IMR-90 (cell line): ENCODE measurements around the gene SPECC1L. TPM values are rescaled to one million over a fixed set of nuclear protein-coding genes. Genes with fewer than 3 reads are reported as not detected.

Source experiments
- ATAC-seq: fragments of 200-7000 bp; cut with Tn5 transposase; 2 replicates; pipeline ENCODE4 v1.9.1; 2020; ENCODE audit warnings: low read depth, mild to moderate bottlenecking, moderate library complexity
- BruUV-seq: library from RNA; stranded (reverse); fragments of 400-500 nt; replicated peaks from 2 replicates; lab custom pipeline; 2021; lab: Mats Ljungman, UMichigan
- CTCF ChIA-PET: fragments of 300-600 bp; formaldehyde crosslinking; extraction: SDS; loops from one replicate; lab custom pipeline; 2021; ENCODE audit warnings: antibody characterized with exemption; lab: Yijun Ruan, JAX
- POLR2A ChIA-PET: fragments of 300-600 bp; sonication (Branson Sonifier 250); formaldehyde crosslinking; loops from one replicate; lab custom pipeline; 2022; ENCODE audit warnings: antibody characterized with exemption; ENCODE audit not compliant: unreplicated experiment; lab: Charles Lee
- DNase-seq: peaks from one replicate; pipeline ENCODE4 v3.0.0; 2013
- H2AFZ ChIP-seq: replicated peaks from 2 replicates; pipeline ENCODE3; 2013; ENCODE audit warnings: low read length, mild to moderate bottlenecking; ENCODE audit not compliant: poor library complexity
- H2AK5ac ChIP-seq: 2 replicates; pipeline ENCODE4 v1.6.1; 2013; ENCODE audit warnings: low read depth, low read length, inconsistent platforms
- H2AK9ac ChIP-seq: replicated peaks from 2 replicates; pipeline ENCODE3; 2013; ENCODE audit warnings: mild to moderate bottlenecking, low read depth, low read length, moderate library complexity; ENCODE audit not compliant: poor library complexity
- H2BK120ac ChIP-seq: 2 replicates; pipeline ENCODE4 v1.6.1; 2013; ENCODE audit warnings: low read depth, low read length, inconsistent platforms
- H2BK15ac ChIP-seq: 3 replicates; pipeline ENCODE4 v1.6.1; 2013; ENCODE audit warnings: low read depth, low read length, inconsistent platforms
- H2BK20ac ChIP-seq: 2 replicates; pipeline ENCODE4 v1.6.1; 2013; ENCODE audit warnings: low read depth, mild to moderate bottlenecking, inconsistent platforms, low read length, moderate library complexity
- H2BK5ac ChIP-seq: 2 replicates; pipeline ENCODE4 v1.6.1; 2013; ENCODE audit warnings: mild to moderate bottlenecking, low read depth, low read length, inconsistent platforms; ENCODE audit not compliant: poor library complexity, severe bottlenecking
- H3K14ac ChIP-seq: replicated peaks from 2 replicates; pipeline ENCODE4 v1.6.1; 2013; ENCODE audit warnings: low read depth, low read length, inconsistent platforms
- H3K18ac ChIP-seq: 2 replicates; pipeline ENCODE4 v1.6.1; 2013; ENCODE audit warnings: low read depth, low read length, control low read depth
- H3K23ac ChIP-seq: 2 replicates; pipeline ENCODE4 v1.6.1; 2013; ENCODE audit warnings: low read depth, low read length, inconsistent platforms
- H3K27ac ChIP-seq: 2 replicates; pipeline ENCODE4 v1.5.1; 2013; ENCODE audit warnings: mild to moderate bottlenecking, control low read depth, low read length; ENCODE audit not compliant: insufficient read depth
- H3K27me3 ChIP-seq: 2 replicates; pipeline ENCODE4 v1.6.1; 2013; ENCODE audit warnings: low read length; ENCODE audit not compliant: control insufficient read depth, insufficient read depth
- H3K36me3 ChIP-seq: 2 replicates; pipeline ENCODE4 v1.6.1; 2013; ENCODE audit warnings: low read length, mixed read lengths; ENCODE audit not compliant: control insufficient read depth, insufficient read depth
- H3K4ac ChIP-seq: 2 replicates; pipeline ENCODE4 v1.6.1; 2013; ENCODE audit warnings: low read depth, low read length, inconsistent platforms
- H3K4me1 ChIP-seq: 2 replicates; pipeline ENCODE4 v1.6.1; 2013; ENCODE audit warnings: low read length, mixed read lengths; ENCODE audit not compliant: control insufficient read depth, insufficient read depth
- H3K4me2 ChIP-seq: 2 replicates; pipeline ENCODE4 v1.6.1; 2013; ENCODE audit warnings: low read depth, mild to moderate bottlenecking, control low read depth, low read length, moderate library complexity
- H3K4me3 ChIP-seq: 2 replicates; pipeline ENCODE4 v1.5.1; 2013; ENCODE audit warnings: low read depth, mild to moderate bottlenecking, control low read depth, low read length, moderate library complexity; ENCODE audit not compliant: insufficient read depth
- H3K56ac ChIP-seq: 2 replicates; pipeline ENCODE4 v1.6.1; 2013; ENCODE audit warnings: low read length, inconsistent platforms; ENCODE audit not compliant: insufficient read depth; ENCODE audit errors: extremely low read depth
- H3K79me1 ChIP-seq, 2 experiments: 2 replicates each; pipeline ENCODE4 v1.6.1; 2013; ENCODE audit warnings: low read length in 2 of 2, inconsistent platforms in 1 of 2, low read depth in 1 of 2
- H3K9ac ChIP-seq: 2 replicates; pipeline ENCODE4 v1.6.1; 2013; ENCODE audit warnings: low read depth, low read length, control low read depth
- H3K9me1 ChIP-seq: 2 replicates; pipeline ENCODE4 v1.6.1; 2013; ENCODE audit warnings: low read length, inconsistent platforms; ENCODE audit not compliant: insufficient read depth
- H3K9me3 ChIP-seq: 2 replicates; pipeline ENCODE4 v1.6.1; 2013; ENCODE audit warnings: low read length; ENCODE audit not compliant: control insufficient read depth, insufficient read depth
- H4K20me1 ChIP-seq: 2 replicates; pipeline ENCODE4 v1.6.1; 2013; ENCODE audit warnings: low read length, inconsistent platforms; ENCODE audit not compliant: insufficient read depth
- H4K5ac ChIP-seq: 2 replicates; pipeline ENCODE4 v1.6.1; 2013; ENCODE audit warnings: mild to moderate bottlenecking, low read depth, low read length, control low read depth
- H4K8ac ChIP-seq, 2 experiments: 2 replicates each; pipeline ENCODE4 v1.6.1; 2013; ENCODE audit warnings: low read depth in 2 of 2, low read length in 2 of 2, control low read depth in 1 of 2, inconsistent platforms in 1 of 2
- H4K91ac ChIP-seq: 2 replicates; pipeline ENCODE4 v1.6.1; 2013; ENCODE audit warnings: low read depth, low read length, inconsistent platforms; ENCODE audit not compliant: insufficient read depth
- CEBPB ChIP-seq: IDR thresholded peaks from 2 replicates; pipeline ENCODE4 v1.6.1; 2012; ENCODE audit warnings: low read depth, low read length, improper control_type of control experiment
- CHD1 ChIP-seq: IDR thresholded peaks from 2 replicates; pipeline ENCODE4 v1.6.1; 2012; ENCODE audit warnings: low read depth, low read length, improper control_type of control experiment
- CTCF ChIP-seq: conservative IDR thresholded peaks from 2 replicates; pipeline ENCODE4 v1.5.1; 2012; ENCODE audit warnings: mild to moderate bottlenecking, low read depth, low read length, improper control_type of control experiment
- FOS ChIP-seq: fragments of 150-350 bp; IDR thresholded peaks from 2 replicates; pipeline ENCODE4 v1.6.1; 2016; ENCODE audit warnings: low read depth, low read length
- MAFK ChIP-seq: IDR thresholded peaks from 2 replicates; pipeline ENCODE4 v1.6.1; 2012; ENCODE audit warnings: low read depth, low read length, improper control_type of control experiment
- MAZ ChIP-seq: IDR thresholded peaks from 2 replicates; pipeline ENCODE4 v1.6.1; 2012; ENCODE audit warnings: low read depth, mild to moderate bottlenecking, low read length, improper control_type of control experiment, moderate library complexity, borderline replicate concordance
- POLR2A ChIP-seq: IDR thresholded peaks from 2 replicates; pipeline ENCODE4 v1.6.1; 2012; ENCODE audit warnings: mild to moderate bottlenecking, low read depth, low read length
- RCOR1 ChIP-seq: IDR thresholded peaks from 2 replicates; pipeline ENCODE4 v1.6.1; 2012; ENCODE audit warnings: mild to moderate bottlenecking, low read length, improper control_type of control experiment; ENCODE audit not compliant: insufficient replicate concordance
- SMC3 ChIP-seq: fragments of 150-350 bp; IDR thresholded peaks from 2 replicates; pipeline ENCODE4 v1.6.1; 2016; ENCODE audit warnings: low read depth, mild to moderate bottlenecking, antibody characterized with exemption, low read length, moderate library complexity
- whole genome bisulfite sequencing, 2 experiments: methylation state at CpG; one replicate each; pipeline versions ENCODE4 v1.1.5 to v1.1.7; 2013; ENCODE audit warnings: missing lambda C conversion rate in 2 of 2; ENCODE audit not compliant: insufficient read length in 1 of 2; ENCODE audit errors: extremely low coverage in 2 of 2; 5-methylcytosine and 5-hydroxymethylcytosine counted together
- dilution Hi-C: fragments of 300-500 bp; cut with HindIII; formaldehyde crosslinking; loops from one replicate; pipeline ENCODE4 v1.14.3; 2018; ENCODE audit warnings: low sequenced_read_pairs; ENCODE audit not compliant: unreplicated experiment
- in situ Hi-C: fragments of 300-500 bp; cut with MboI; formaldehyde crosslinking; loops from 3 replicates; pipeline ENCODE4 v1.14.3; 2019; ENCODE audit warnings: low sequenced_read_pairs, inconsistent platforms, mixed read lengths
- intact Hi-C: fragments of 100-400 bp; cut with micrococcal nuclease; formaldehyde crosslinking; loops from 2 replicates; pipeline ENCODE4 v1.10.0; 2022
- polyA plus RNA-seq, 3 experiments: library from polyadenylated mRNA; depleted of rRNA; stranded (reverse); fragments of >200 nt; gene quantifications; 2 replicates each; pipeline ENCODE4 v1.2.3, GENCODE V29; 2012; ENCODE audit warnings: low replicate concordance in 1 of 3
- total RNA-seq: library from RNA; depleted of rRNA; stranded (reverse); fragments of >200 nt; gene quantifications from 2 replicates; pipeline ENCODE4 v1.2.3, GENCODE V29; 2012

Gene SPECC1L
- total and polyA plus RNA-seq, 2 of the 4 experiments (the other 2 are of a cell fraction), result 18.7 to 44.1 TPM

- Histone ChIP-seq H3K18ac (no peak overlapping the region), H3K27ac (no peak overlapping the region), H2AK9ac (no peak overlapping the region), H2AFZ (no peak overlapping the region), H3K56ac (no peak overlapping the region), H3K4ac (no peak overlapping the region), H3K4me3 (no peak overlapping the region), H3K4me2 (no peak overlapping the region), H3K23ac (no peak overlapping the region), H2BK20ac (no peak overlapping the region), H2AK5ac (no peak overlapping the region), H3K9me1 (0 out of 2 replicates have a peak, but pooled peaks cover 3% of the 10 kb centered on the region), H4K5ac (no peak overlapping the region), H3K9me3 (no peaks in the 10 kb centered on the region), H4K91ac (no peak overlapping the region), H3K4me1 (peaks cover 4% of the 10 kb centered on the region), H4K20me1 (no peaks in the 10 kb centered on the region), H3K9ac (no peak overlapping the region), H2BK5ac (no peak overlapping the region), H3K79me1 (no peaks in the 10 kb centered on the region), H2BK15ac (no peak overlapping the region), H2BK120ac (no peak overlapping the region), H3K27me3 (0 out of 2 replicates have a peak, but pooled peaks cover 2% of the 10 kb centered on the region), H4K8ac (no peak overlapping the region), H3K14ac (no peak overlapping the region), H3K36me3 (no peaks in the 10 kb centered on the region)
- dilution Hi-C loops (no loop called here), in situ Hi-C loops (no loop called here), intact Hi-C loops (no loop called here)
- ATAC-seq (no peak), DNase-seq (no peak)
- TF ChIP-seq CTCF (no peak), MAZ (no peak), FOS (no peak), MAFK (no peak), POLR2A (no peak), RCOR1 (no peak), CHD1 (no peak), CEBPB (no peak), SMC3 (no peak)
- ChIA-PET CTCF (no interaction called here), POLR2A (no interaction called here)
- no TSS peak for BruUV-seq
- WGBS, 2 experiments, result no CpG with 5 or more reads among the region's 3 CpGs
These were observed 187.3 kb downstream of the SPECC1L start for GRCh38 chr22:24457894-24458420.
